Measurements from ENCODE around the gene GP9. TPM values are rescaled to one million over a fixed set of nuclear protein-coding genes. Genes with fewer than 3 reads are reported as not detected.

GP9 gene
- total RNA-seq, 1 experiment from 2014 or later, result not detected

DNA sequence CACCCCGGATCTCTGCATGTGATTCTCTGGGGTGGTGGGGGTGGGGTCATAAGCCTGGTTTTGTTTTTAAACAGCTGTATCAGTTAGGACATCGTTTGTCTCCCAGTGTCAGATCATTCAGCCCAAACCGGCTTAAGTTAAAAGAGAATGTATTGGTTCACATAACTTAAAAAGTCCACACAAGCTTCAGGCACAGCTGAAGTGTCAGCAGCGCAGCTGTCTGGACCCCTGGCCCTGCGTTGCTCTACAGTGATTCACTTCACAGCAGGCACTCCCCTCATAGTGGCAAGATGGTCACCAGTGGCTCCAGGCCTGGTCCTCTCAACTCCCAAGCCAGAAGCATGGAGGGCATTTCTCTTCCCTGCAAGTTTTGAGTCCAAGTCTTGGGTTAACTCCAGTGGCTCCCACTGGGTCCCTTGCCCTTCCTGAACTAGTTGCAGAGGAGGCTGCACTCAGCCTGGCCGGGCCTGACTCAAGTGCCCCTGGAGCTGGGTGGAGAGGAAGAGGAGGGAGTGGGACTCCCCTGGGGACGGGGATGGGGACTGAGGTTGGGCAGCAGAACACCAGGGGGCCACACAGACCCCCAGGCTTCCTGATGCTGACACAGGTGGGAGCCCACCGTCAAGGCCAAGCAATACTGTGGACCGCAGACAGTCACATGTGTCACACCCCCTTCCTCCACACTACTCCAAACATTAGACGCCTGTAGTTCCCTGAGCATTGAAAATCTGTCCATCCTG is 28.9 kb upstream of the GP9 start:
- H3K27me3 ChIP-seq (replicated peaks; ENCODE audit: insufficient read depth, low read depth, low read length, poor library complexity), result no peaks in the 10 kb centered on the region
- H3K36me3 ChIP-seq (ENCODE audit: insufficient read depth, low read length, poor library complexity, severe bottlenecking), result no peaks in the 10 kb centered on the region
- ChIA-PET CTCF (no interaction called here), POLR2A (ENCODE audit: low non-redundant PET) (interaction anchor here (0.7 kb wide), 1 partner anchor 607 kb away, joined by 4 read pairs; no protein-coding TSS in a partner anchor)
- H3K4me3 ChIP-seq (ENCODE audit: low read depth, low read length, poor library complexity, severe bottlenecking), result no peak overlapping the region
- no peak overlapping the region for H3K27ac ChIP-seq (ENCODE audit: low read depth, low read length, poor library complexity, severe bottlenecking)
- no peak for DNase-seq (ENCODE audit: low spot score)
- H3K9me3 ChIP-seq (ENCODE audit: low read depth, low read length, poor library complexity, severe bottlenecking), result no peaks in the 10 kb centered on the region
- BruUV-seq (replicated peaks), result no TSS peak
- intact Hi-C loops (cut with micrococcal nuclease; ENCODE audit: unreplicated experiment), result no loop called here
- peaks cover 3% of the 10 kb centered on the region for H3K4me1 ChIP-seq (ENCODE audit: insufficient read depth, low read length, poor library complexity, severe bottlenecking)
- no peak for TF ChIP-seq EZH2 (IDR thresholded peaks at IDR 0.05; ENCODE audit: borderline replicate concordance, low read depth, low read length, poor library complexity, severe bottlenecking)
- TF ChIP-seq, protein P1, sequence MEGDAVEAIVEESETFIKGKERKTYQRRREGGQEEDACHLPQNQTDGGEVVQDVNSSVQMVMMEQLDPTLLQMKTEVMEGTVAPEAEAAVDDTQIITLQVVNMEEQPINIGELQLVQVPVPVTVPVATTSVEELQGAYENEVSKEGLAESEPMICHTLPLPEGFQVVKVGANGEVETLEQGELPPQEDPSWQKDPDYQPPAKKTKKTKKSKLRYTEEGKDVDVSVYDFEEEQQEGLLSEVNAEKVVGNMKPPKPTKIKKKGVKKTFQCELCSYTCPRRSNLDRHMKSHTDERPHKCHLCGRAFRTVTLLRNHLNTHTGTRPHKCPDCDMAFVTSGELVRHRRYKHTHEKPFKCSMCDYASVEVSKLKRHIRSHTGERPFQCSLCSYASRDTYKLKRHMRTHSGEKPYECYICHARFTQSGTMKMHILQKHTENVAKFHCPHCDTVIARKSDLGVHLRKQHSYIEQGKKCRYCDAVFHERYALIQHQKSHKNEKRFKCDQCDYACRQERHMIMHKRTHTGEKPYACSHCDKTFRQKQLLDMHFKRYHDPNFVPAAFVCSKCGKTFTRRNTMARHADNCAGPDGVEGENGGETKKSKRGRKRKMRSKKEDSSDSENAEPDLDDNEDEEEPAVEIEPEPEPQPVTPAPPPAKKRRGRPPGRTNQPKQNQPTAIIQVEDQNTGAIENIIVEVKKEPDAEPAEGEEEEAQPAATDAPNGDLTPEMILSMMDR (conservative IDR thresholded peaks at IDR 0.05; ENCODE audit: low read depth, low read length), result no peak

DNA sequence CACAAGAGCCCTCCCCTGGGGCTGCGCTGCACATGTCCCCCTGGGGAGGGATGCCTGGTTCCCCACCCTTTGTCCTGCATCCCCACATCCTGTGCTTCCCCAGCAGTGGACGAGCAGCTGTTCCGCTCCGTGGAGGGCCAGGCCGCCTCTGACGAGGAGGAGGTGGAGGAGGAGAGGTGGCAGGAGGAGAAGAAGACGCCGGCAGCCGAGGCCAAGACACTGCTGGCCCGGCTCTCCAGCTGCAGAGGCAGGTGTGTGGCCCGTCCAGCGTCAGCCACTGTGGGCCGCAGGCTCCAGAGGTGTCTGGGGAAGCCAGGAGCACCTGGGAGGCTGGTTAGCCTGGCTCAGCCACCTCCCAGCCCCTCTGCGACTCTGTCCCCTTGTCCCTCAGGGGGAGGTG is 27.9 kb upstream of the GP9 start:
- ChIA-PET POLR2A (ENCODE audit: low non-redundant PET) (no interaction called here), CTCF (no interaction called here)
- Histone ChIP-seq H3K9me3 (ENCODE audit: low read depth, low read length, poor library complexity, severe bottlenecking) (no peaks in the 10 kb centered on the region), H3K27me3 (replicated peaks; ENCODE audit: insufficient read depth, low read depth, low read length, poor library complexity) (no peaks in the 10 kb centered on the region), H3K4me3 (ENCODE audit: low read depth, low read length, poor library complexity, severe bottlenecking) (no peak overlapping the region), H3K4me1 (ENCODE audit: insufficient read depth, low read length, poor library complexity, severe bottlenecking) (no peaks in the 10 kb centered on the region), H3K27ac (ENCODE audit: low read depth, low read length, poor library complexity, severe bottlenecking) (no peak overlapping the region), H3K36me3 (ENCODE audit: insufficient read depth, low read length, poor library complexity, severe bottlenecking) (no peaks in the 10 kb centered on the region)
- no peak for DNase-seq (ENCODE audit: low spot score)
- no TSS peak for BruUV-seq (replicated peaks)
- intact Hi-C loops (cut with micrococcal nuclease; ENCODE audit: unreplicated experiment), result no loop called here
- no peak for TF ChIP-seq EZH2 (IDR thresholded peaks at IDR 0.05; ENCODE audit: borderline replicate concordance, low read depth, low read length, poor library complexity, severe bottlenecking)
- TF ChIP-seq, protein P1 (conservative IDR thresholded peaks at IDR 0.05; ENCODE audit: low read depth, low read length), result no peak

DNA sequence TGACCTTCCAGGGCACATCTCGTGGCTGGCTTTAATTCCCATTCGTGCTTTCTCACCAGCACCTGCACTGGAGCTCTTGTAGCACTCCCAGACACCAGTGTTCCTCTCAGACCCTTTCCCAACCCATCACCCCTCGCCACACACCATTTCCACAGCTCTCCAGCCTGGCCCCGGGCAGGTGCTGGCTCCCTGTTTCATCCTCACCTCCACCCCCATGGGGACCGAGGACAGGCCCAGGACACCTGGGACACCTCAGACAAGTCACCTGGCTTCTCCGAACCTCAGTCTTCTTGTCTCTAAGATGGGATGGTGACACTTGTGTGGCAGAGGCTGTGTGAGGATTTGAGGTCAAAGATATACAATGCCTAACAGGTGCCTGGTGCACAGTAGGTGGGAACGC is 27.4 kb upstream of the GP9 start:
- H3K27me3 ChIP-seq (replicated peaks; ENCODE audit: insufficient read depth, low read depth, low read length, poor library complexity), result no peaks in the 10 kb centered on the region
- no peak for DNase-seq (ENCODE audit: low spot score)
- BruUV-seq (replicated peaks), result no TSS peak

More for the DNA sequence above, 27.4 kb upstream of the GP9 start:
- intact Hi-C loops (cut with micrococcal nuclease; ENCODE audit: unreplicated experiment), result no loop called here
- no peaks in the 10 kb centered on the region for H3K9me3 ChIP-seq (ENCODE audit: low read depth, low read length, poor library complexity, severe bottlenecking)
- H3K36me3 ChIP-seq (ENCODE audit: insufficient read depth, low read length, poor library complexity, severe bottlenecking), result no peaks in the 10 kb centered on the region
- POLR2A ChIA-PET (ENCODE audit: low non-redundant PET), result no interaction called here
- CTCF ChIA-PET, result no interaction called here
- H3K4me3 ChIP-seq (ENCODE audit: low read depth, low read length, poor library complexity, severe bottlenecking), result no peak overlapping the region
- no peak overlapping the region for H3K27ac ChIP-seq (ENCODE audit: low read depth, low read length, poor library complexity, severe bottlenecking)
- no peaks in the 10 kb centered on the region for H3K4me1 ChIP-seq (ENCODE audit: insufficient read depth, low read length, poor library complexity, severe bottlenecking)
- TF ChIP-seq EZH2 (IDR thresholded peaks at IDR 0.05; ENCODE audit: borderline replicate concordance, low read depth, low read length, poor library complexity, severe bottlenecking), result no peak
- TF ChIP-seq, protein P1 (conservative IDR thresholded peaks at IDR 0.05; ENCODE audit: low read depth, low read length), result no peak

Data from A673 (cell line).